ENCODE measurements around the gene UBE2E2. TPM values are rescaled to one million over a fixed set of nuclear protein-coding genes. Genes with fewer than 3 reads are reported as not detected.

Gene UBE2E2
- total RNA-seq, 1 experiment from 2014 or later = 64.3 TPM

DNA sequence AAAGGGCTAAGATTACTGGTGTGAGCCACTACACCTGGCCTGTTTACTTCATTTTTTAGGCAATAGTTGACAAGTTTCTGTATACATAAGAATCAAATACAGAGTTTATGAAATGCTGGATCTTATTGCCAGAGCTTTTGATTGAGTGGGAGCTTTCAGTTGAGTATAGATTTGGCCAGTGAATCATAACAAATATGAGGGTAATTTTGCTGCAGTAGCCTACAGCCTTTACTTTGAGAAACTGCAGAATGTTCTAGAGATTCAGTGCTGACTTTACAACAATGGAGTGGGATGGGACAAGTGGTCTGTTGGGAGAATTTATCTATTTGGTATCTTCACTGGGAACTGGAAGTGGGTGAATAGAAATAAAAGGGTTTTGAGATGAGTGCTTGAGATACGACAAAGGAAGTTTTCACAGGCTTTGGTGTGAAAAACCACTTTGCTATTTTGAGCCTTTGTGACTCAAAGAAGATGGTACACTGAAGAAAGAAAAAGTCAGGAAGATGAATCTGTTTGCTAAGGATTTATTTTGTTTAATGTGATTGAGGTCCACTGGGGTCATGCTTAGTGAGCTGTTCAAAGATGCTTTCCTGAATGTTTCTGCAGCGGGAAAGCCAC is 227.8 kb downstream of the UBE2E2 start:
- no TSS peak for BruUV-seq (replicated peaks)
- H3K4me3 Mint-ChIP-seq (ENCODE audit: unreplicated experiment) = no peak overlapping the region
- H3K36me3 Mint-ChIP-seq (ENCODE audit: insufficient read depth, unreplicated experiment) = no peaks in the 10 kb centered on the region
- no peaks in the 10 kb centered on the region for H3K4me1 Mint-ChIP-seq (ENCODE audit: insufficient read depth, unreplicated experiment)
- ChIA-PET POLR2A (no interaction called here), CTCF (no interaction called here)
- H3K9me3 Mint-ChIP-seq (ENCODE audit: unreplicated experiment) = no peaks in the 10 kb centered on the region
- intact Hi-C loops (cut with micrococcal nuclease) = no loop called here
- no peak overlapping the region for H3K27ac Mint-ChIP-seq (ENCODE audit: low read depth, unreplicated experiment)
- TF ChIP-seq, protein P1, sequence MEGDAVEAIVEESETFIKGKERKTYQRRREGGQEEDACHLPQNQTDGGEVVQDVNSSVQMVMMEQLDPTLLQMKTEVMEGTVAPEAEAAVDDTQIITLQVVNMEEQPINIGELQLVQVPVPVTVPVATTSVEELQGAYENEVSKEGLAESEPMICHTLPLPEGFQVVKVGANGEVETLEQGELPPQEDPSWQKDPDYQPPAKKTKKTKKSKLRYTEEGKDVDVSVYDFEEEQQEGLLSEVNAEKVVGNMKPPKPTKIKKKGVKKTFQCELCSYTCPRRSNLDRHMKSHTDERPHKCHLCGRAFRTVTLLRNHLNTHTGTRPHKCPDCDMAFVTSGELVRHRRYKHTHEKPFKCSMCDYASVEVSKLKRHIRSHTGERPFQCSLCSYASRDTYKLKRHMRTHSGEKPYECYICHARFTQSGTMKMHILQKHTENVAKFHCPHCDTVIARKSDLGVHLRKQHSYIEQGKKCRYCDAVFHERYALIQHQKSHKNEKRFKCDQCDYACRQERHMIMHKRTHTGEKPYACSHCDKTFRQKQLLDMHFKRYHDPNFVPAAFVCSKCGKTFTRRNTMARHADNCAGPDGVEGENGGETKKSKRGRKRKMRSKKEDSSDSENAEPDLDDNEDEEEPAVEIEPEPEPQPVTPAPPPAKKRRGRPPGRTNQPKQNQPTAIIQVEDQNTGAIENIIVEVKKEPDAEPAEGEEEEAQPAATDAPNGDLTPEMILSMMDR (IDR thresholded peaks at IDR 0.05; ENCODE audit: unreplicated experiment) = no peak
- no peak for DNase-seq (ENCODE audit: unreplicated experiment)
- no peaks in the 10 kb centered on the region for H3K27me3 Mint-ChIP-seq (ENCODE audit: insufficient read depth, unreplicated experiment)

DNA sequence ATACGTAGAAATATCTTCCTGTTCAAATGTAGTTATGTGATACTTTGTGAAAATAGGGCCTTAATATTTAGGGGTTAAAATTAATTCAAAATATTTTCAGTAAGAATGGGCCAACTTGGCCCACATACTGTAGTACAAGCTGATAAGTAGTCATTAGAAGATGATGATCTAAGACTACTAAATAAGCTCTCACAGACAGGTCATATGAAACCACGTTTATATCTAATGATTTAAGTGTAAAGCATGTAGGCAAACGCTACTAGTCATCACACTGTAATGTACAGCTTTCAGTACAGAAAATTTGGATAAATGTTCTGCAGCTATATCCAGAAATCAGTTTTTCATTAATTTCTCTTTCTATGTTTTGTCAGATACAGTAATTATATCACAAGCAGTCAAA is 228.6 kb downstream of the UBE2E2 start:
- Mint-ChIP-seq H3K27me3 (ENCODE audit: insufficient read depth, unreplicated experiment) (no peaks in the 10 kb centered on the region), H3K4me3 (ENCODE audit: unreplicated experiment) (no peak overlapping the region), H3K9me3 (ENCODE audit: unreplicated experiment) (no peaks in the 10 kb centered on the region), H3K36me3 (ENCODE audit: insufficient read depth, unreplicated experiment) (no peaks in the 10 kb centered on the region), H3K4me1 (ENCODE audit: insufficient read depth, unreplicated experiment) (no peaks in the 10 kb centered on the region), H3K27ac (ENCODE audit: low read depth, unreplicated experiment) (no peak overlapping the region)
- TF ChIP-seq, protein P1 (IDR thresholded peaks at IDR 0.05; ENCODE audit: unreplicated experiment) = no peak
- intact Hi-C loops (cut with micrococcal nuclease) = no loop called here
- ChIA-PET POLR2A (no interaction called here), CTCF (interaction anchor here (0.6 kb wide), 1 partner anchor 480 kb away, joined by 3 read pairs; no protein-coding TSS in a partner anchor)
- no TSS peak for BruUV-seq (replicated peaks)
- DNase-seq (ENCODE audit: unreplicated experiment) = no peak

DNA sequence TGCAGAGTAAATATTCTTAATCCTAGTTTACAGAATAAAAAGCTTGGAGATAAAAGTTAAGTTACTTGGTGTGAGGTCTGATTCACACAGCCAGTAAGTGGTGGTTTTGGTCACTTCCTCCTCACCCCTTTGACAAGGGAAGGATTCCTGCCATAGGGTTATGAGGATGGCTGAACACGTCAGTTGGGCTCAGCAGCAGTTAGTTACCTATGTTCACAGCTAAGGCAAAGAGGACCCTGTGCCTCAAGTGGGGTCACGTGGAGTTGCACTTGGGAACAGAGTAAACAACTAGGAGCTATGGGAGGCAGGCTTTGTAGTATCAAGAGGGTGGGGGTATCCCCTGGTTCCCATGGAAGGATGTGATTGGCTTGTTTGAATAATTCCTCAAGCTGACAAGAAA is 232.2 kb downstream of the UBE2E2 start:
- intact Hi-C loops (cut with micrococcal nuclease) = no loop called here
- DNase-seq (ENCODE audit: unreplicated experiment) = no peak
- H3K9me3 Mint-ChIP-seq (ENCODE audit: unreplicated experiment) = no peaks in the 10 kb centered on the region
- H3K27ac Mint-ChIP-seq (ENCODE audit: low read depth, unreplicated experiment) = no peak overlapping the region
- H3K36me3 Mint-ChIP-seq (ENCODE audit: insufficient read depth, unreplicated experiment) = no peaks in the 10 kb centered on the region
- no TSS peak for BruUV-seq (replicated peaks)
- no peak overlapping the region for H3K4me3 Mint-ChIP-seq (ENCODE audit: unreplicated experiment)
- ChIA-PET POLR2A (no interaction called here), CTCF (no interaction called here)
- H3K4me1 Mint-ChIP-seq (ENCODE audit: insufficient read depth, unreplicated experiment) = no peaks in the 10 kb centered on the region
- TF ChIP-seq, protein P1 (IDR thresholded peaks at IDR 0.05; ENCODE audit: unreplicated experiment) = no peak
- no peaks in the 10 kb centered on the region for H3K27me3 Mint-ChIP-seq (ENCODE audit: insufficient read depth, unreplicated experiment)

DNA sequence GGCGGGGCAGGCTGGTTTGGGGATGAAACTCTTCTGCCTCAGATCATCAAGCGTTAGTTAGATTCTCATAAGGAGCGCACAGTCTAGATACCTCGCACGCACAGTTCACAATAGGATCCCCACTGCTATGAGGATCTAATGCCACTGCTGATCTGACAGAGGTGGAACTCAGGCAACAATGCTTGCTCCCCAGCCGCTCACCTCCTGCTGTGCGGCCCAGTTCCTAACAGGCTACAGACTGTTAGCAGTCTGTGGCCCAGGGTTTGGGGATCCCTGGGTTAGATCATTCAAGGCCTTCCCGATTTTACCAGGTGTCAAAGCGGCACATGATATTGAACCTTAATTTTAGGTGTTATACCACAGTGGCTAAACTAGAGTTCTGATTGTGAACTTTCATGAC is 232.8 kb downstream of the UBE2E2 start:
- H3K27ac Mint-ChIP-seq (ENCODE audit: low read depth, unreplicated experiment) = no peak overlapping the region
- ChIA-PET POLR2A (no interaction called here), CTCF (no interaction called here)
- no peak overlapping the region for H3K4me3 Mint-ChIP-seq (ENCODE audit: unreplicated experiment)
- no peaks in the 10 kb centered on the region for H3K9me3 Mint-ChIP-seq (ENCODE audit: unreplicated experiment)
- no peaks in the 10 kb centered on the region for H3K36me3 Mint-ChIP-seq (ENCODE audit: insufficient read depth, unreplicated experiment)
- BruUV-seq (replicated peaks) = no TSS peak
- intact Hi-C loops (cut with micrococcal nuclease) = no loop called here
- TF ChIP-seq, protein P1 (IDR thresholded peaks at IDR 0.05; ENCODE audit: unreplicated experiment) = no peak
- no peaks in the 10 kb centered on the region for H3K27me3 Mint-ChIP-seq (ENCODE audit: insufficient read depth, unreplicated experiment)
- DNase-seq (ENCODE audit: unreplicated experiment) = no peak
- no peaks in the 10 kb centered on the region for H3K4me1 Mint-ChIP-seq (ENCODE audit: insufficient read depth, unreplicated experiment)

Data from MCF 10A (cell line).